HG02938 (cell line): Measurements from ENCODE around the gene NSMCE1.

Experiments
- ATAC-seq: cut with Tn5 transposase; IDR thresholded peaks from one replicate; pipeline ENCODE4 v1.9.1; 2021; ENCODE audit warnings: mild to moderate bottlenecking, moderate library complexity; ENCODE audit not compliant: unreplicated experiment

The NSMCE1 gene

GRCh38 chr16:27245276-27246172 lies 23.0 kb downstream of the NSMCE1 start:
- ATAC-seq: no peak

GRCh38 chr16:27244363-27244755 lies 24.2 kb downstream of the NSMCE1 start:
- no peak for ATAC-seq

GRCh38 chr16:27243725-27244362 lies 24.7 kb downstream of the NSMCE1 start:
- no peak for ATAC-seq

- ATAC-seq: peak; percentile 68
Observed at GRCh38 chr16:27242868-27243590, 25.5 kb downstream of the NSMCE1 start.

- no peak for ATAC-seq
Observed at GRCh38 chr16:27242398-27242797, 26.2 kb downstream of the NSMCE1 start.

- ATAC-seq: no peak
Observed at GRCh38 chr16:27241658-27242057, 26.9 kb downstream of the NSMCE1 start.

GRCh38 chr16:27240948-27241531 lies 27.5 kb downstream of the NSMCE1 start:
- no peak for ATAC-seq

GRCh38 chr16:27239906-27240655 lies 28.5 kb downstream of the NSMCE1 start:
- ATAC-seq: no peak

- ATAC-seq: no peak
Observed at GRCh38 chr16:27239026-27239425, 29.5 kb downstream of the NSMCE1 start.

- ATAC-seq: no peak
Observed at GRCh38 chr16:27238591-27238990, 30.0 kb downstream of the NSMCE1 start.

- ATAC-seq: peak; percentile 9
Observed at GRCh38 chr16:27238016-27238587, 30.5 kb downstream of the NSMCE1 start.

GRCh38 chr16:27237219-27238015 lies 31.2 kb downstream of the NSMCE1 start:
- ATAC-seq: peak; percentile 72

- ATAC-seq: no peak
Observed at GRCh38 chr16:27236635-27237218, 31.8 kb downstream of the NSMCE1 start.

- no peak for ATAC-seq
Observed at GRCh38 chr16:27235938-27236245, 32.7 kb downstream of the NSMCE1 start.

- no peak for ATAC-seq
Observed at GRCh38 chr16:27235055-27235937, 33.3 kb downstream of the NSMCE1 start.

GRCh38 chr16:27234603-27235002 lies 34.0 kb downstream of the NSMCE1 start:
- ATAC-seq: no peak

GRCh38 chr16:27234171-27234570 lies 34.4 kb downstream of the NSMCE1 start:
- ATAC-seq: no peak

GRCh38 chr16:27233731-27234130 lies 34.8 kb downstream of the NSMCE1 start:
- ATAC-seq: no peak
